HepG2 (cell line): Measurements from ENCODE around the gene TET2.

Experiments used
- AFF4 ChIP-seq: sonication (generic); formaldehyde crosslinking; IDR thresholded peaks from 2 replicates; pipeline ENCODE4 v1.4.0; 2020; ENCODE audit warnings: missing genetic modification reagents
- CBX1 ChIP-seq: IDR thresholded peaks from one replicate; pipeline ENCODE4 v1.6.1; 2016; ENCODE audit warnings: antibody characterized with exemption, low read depth
- EHMT2 ChIP-seq: fragments of 200-600 bp; sonication (generic); IDR thresholded peaks from 2 replicates; pipeline ENCODE4 v1.7.0; 2017; ENCODE audit warnings: antibody characterized with exemption, low read depth, low read length, borderline replicate concordance
- FOXO4 ChIP-seq: sonication (generic); formaldehyde crosslinking; conservative IDR thresholded peaks from 2 replicates; pipeline ENCODE4 v1.8.1; 2023; ENCODE audit warnings: missing genetic modification reagents
- SMC3 ChIP-seq: IDR thresholded peaks from 2 replicates; pipeline ENCODE4 v1.6.1; 2011; ENCODE audit warnings: low read length, improper control_type of control experiment
- SP1 ChIP-seq, 2 experiments: fragments of 450-650 bp in 1 of 2; sonication (generic) in 1 of 2; formaldehyde crosslinking in 1 of 2; IDR thresholded peaks; 2 replicates each; pipeline versions ENCODE4 v1.4.0 to v1.6.1; 2016 to 2020; ENCODE audit warnings: missing genetic modification reagents in 1 of 2
- ZNF329 ChIP-seq: sonication (generic); formaldehyde crosslinking; IDR thresholded peaks from 2 replicates; pipeline ENCODE4 v1.9.0; 2021; ENCODE audit warnings: low read depth, mild to moderate bottlenecking, missing genetic modification reagents
- ZNF792 ChIP-seq: IDR thresholded peaks from 2 replicates; pipeline ENCODE4 v1.6.1; 2016
- ZZZ3 ChIP-seq: sonication (generic); formaldehyde crosslinking; IDR thresholded peaks from 2 replicates; pipeline ENCODE4 v1.4.0; 2020; ENCODE audit warnings: missing genetic modification reagents, mild to moderate bottlenecking, borderline replicate concordance
- TF ChIP-seq, protein P1 (sequence below): IDR thresholded peaks from 2 replicates; pipeline ENCODE4 v1.6.1; 2018; ENCODE audit warnings: missing genetic modification reagents, mild to moderate bottlenecking, missing compliant biosample characterization

GRCh38 chr4:105146276-105147015, at the start of gene TET2:
- TF ChIP-seq ZNF792 (CRISPR knock-in tag) = no peak
- TF ChIP-seq AFF4 = no peak
- TF ChIP-seq CBX1 = no peak
- no peak for TF ChIP-seq FOXO4 (CRISPR knock-in tag)
- TF ChIP-seq ZZZ3 (CRISPR knock-in tag) = no peak
- no peak for TF ChIP-seq EHMT2
- no peak for TF ChIP-seq SMC3
- TF ChIP-seq, protein P1, sequence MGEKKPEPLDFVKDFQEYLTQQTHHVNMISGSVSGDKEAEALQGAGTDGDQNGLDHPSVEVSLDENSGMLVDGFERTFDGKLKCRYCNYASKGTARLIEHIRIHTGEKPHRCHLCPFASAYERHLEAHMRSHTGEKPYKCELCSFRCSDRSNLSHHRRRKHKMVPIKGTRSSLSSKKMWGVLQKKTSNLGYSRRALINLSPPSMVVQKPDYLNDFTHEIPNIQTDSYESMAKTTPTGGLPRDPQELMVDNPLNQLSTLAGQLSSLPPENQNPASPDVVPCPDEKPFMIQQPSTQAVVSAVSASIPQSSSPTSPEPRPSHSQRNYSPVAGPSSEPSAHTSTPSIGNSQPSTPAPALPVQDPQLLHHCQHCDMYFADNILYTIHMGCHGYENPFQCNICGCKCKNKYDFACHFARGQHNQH (CRISPR knock-in tag) = peak; percentile 21; the same call in 1 of the 2 replicates
- TF ChIP-seq ZNF329 = no peak
- TF ChIP-seq SP1 (IDR thresholded peaks at IDR 0.05) = no peak
- TF ChIP-seq SP1 (CRISPR knock-in tag; IDR thresholded peaks at IDR 0.05) = no peak
